ENCODE data around the gene CNGA1. TPM values are rescaled to one million over a fixed set of nuclear protein-coding genes. Genes with fewer than 3 reads are reported as not detected.

CNGA1 gene
- total RNA-seq, 1 donor from 2014 or later = not detected

DNA sequence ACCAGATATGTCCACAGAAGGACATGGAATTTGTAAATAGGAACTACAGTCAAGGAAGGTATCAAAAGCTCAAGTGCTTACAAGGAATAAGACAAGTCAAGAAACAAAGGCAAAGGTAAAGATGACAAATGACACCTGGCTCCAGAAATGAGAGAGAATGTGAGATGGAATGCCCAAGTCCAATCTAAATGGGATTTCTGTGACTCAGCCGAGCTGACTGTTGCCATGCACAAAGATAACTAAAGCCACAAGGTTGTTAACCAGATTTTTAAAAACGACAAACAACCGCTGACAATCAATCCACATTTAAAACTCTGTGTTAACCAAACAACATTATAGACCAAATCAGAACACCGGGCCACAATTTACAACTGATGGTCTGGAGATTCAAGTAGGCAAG, 103.2 kb downstream of the CNGA1 start:
- Mint-ChIP-seq H3K4me3 (ENCODE audit: unreplicated experiment) (peak overlapping the region; percentile 99), H3K4me1 (ENCODE audit: unreplicated experiment) (peaks cover 18% of the 10 kb centered on the region), H3K9me3 (ENCODE audit: unreplicated experiment) (peaks cover 1% of the 10 kb centered on the region), H3K27ac (ENCODE audit: unreplicated experiment) (peak overlapping the region; percentile 70), H3K27me3 (ENCODE audit: unreplicated experiment) (peaks cover 5% of the 10 kb centered on the region), H3K36me3 (ENCODE audit: low read depth, unreplicated experiment) (peaks cover 12% of the 10 kb centered on the region)
- DNase-seq (ENCODE audit: low spot score) = no peak
- TF ChIP-seq CTCF (IDR thresholded peaks at IDR 0.05; ENCODE audit: unreplicated experiment) = no peak

DNA sequence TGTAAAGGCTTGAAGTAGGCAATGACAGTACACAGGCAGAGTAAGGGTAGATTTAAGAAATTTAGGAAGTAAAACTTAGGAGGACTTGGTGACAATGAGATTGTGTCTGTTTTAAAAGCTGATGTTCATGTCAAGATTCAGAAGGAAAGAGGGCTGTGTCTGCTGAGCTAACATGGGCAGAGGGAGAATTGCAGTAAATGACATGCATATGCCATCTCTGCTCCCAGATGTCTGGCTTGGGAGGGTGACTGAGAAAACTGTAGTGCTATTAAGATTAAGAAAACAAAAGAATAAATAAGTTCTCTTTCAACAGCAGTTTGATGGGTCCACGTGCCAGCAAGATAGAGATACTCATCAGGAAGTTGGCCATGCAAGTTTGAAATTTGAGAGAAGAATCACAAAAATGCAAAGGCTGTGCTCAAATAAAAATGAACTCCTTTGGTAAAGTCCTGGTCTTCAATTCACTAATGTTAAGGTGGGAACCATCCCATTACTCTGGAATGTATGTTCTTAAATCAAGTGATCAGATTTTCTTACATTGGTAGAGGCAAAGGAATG, 109.3 kb downstream of the CNGA1 start:
- Mint-ChIP-seq H3K9me3 (ENCODE audit: unreplicated experiment) (no peaks in the 10 kb centered on the region), H3K27ac (ENCODE audit: unreplicated experiment) (no peak overlapping the region), H3K27me3 (ENCODE audit: unreplicated experiment) (no peaks in the 10 kb centered on the region), H3K4me3 (ENCODE audit: unreplicated experiment) (no peak overlapping the region), H3K4me1 (ENCODE audit: unreplicated experiment) (no peaks in the 10 kb centered on the region), H3K36me3 (ENCODE audit: low read depth, unreplicated experiment) (peaks cover 16% of the 10 kb centered on the region)
- DNase-seq (ENCODE audit: low spot score) = no peak
- no peak for TF ChIP-seq CTCF (IDR thresholded peaks at IDR 0.05; ENCODE audit: unreplicated experiment)

DNA sequence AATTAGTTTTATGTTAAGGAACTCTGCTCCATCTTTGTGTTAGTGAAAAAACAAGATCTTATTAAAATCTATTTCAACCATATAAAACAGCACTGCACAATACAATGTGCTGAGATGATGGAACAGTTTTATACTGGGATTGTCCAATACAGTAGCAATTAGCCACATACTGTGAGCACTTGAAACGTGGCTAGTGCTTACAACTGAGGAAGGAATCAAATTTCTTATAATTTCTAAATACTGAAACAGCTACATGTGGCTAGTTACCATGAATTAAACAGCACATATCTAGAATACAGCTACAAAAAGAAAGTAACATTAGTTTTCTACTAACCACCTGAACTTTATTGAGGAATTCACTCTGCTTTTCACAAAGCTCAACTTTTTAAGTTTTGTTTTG, 116.8 kb downstream of the CNGA1 start:
- H3K36me3 Mint-ChIP-seq (ENCODE audit: low read depth, unreplicated experiment) = peaks cover 8% of the 10 kb centered on the region
- no peaks in the 10 kb centered on the region for H3K9me3 Mint-ChIP-seq (ENCODE audit: unreplicated experiment)
- no peak overlapping the region for H3K27ac Mint-ChIP-seq (ENCODE audit: unreplicated experiment)
- no peaks in the 10 kb centered on the region for H3K27me3 Mint-ChIP-seq (ENCODE audit: unreplicated experiment)
- no peak overlapping the region for H3K4me3 Mint-ChIP-seq (ENCODE audit: unreplicated experiment)
- TF ChIP-seq CTCF (IDR thresholded peaks at IDR 0.05; ENCODE audit: unreplicated experiment) = no peak
- DNase-seq (ENCODE audit: low spot score) = no peak
- H3K4me1 Mint-ChIP-seq (ENCODE audit: unreplicated experiment) = no peaks in the 10 kb centered on the region

- no peak for TF ChIP-seq CTCF (IDR thresholded peaks at IDR 0.05; ENCODE audit: unreplicated experiment)
- no peak overlapping the region for H3K4me3 Mint-ChIP-seq (ENCODE audit: unreplicated experiment)
Measured at GRCh38 chr4:47891928-47892327, 124.6 kb downstream of the CNGA1 start.

More at GRCh38 chr4:47891928-47892327, 124.6 kb downstream of the CNGA1 start:
- no peak for DNase-seq (ENCODE audit: low spot score)
- Mint-ChIP-seq H3K27ac (ENCODE audit: unreplicated experiment) (no peak overlapping the region), H3K4me1 (ENCODE audit: unreplicated experiment) (no peaks in the 10 kb centered on the region), H3K27me3 (ENCODE audit: unreplicated experiment) (no peaks in the 10 kb centered on the region), H3K9me3 (ENCODE audit: unreplicated experiment) (no peaks in the 10 kb centered on the region), H3K36me3 (ENCODE audit: low read depth, unreplicated experiment) (peaks cover 8% of the 10 kb centered on the region)

Other genes starting within 250 kb of the CNGA1 start
- gene CORIN, start 178.6 kb downstream of the CNGA1 start, total RNA-seq (ENCODE audit: unreplicated experiment) = 0.51 TPM
- 20.0 TPM for gene NFXL1, start 102.1 kb downstream of the CNGA1 start, total RNA-seq (ENCODE audit: unreplicated experiment)
- 2.0 TPM for gene NIPAL1, start 91 bp upstream of the CNGA1 start, total RNA-seq (ENCODE audit: unreplicated experiment)
- 0.36 TPM for gene TXK, start 117.6 kb upstream of the CNGA1 start, total RNA-seq (ENCODE audit: unreplicated experiment)